Coronary artery (tissue), 2 donors: ENCODE results near the gene OR4Q2.

Experiments
- DNase-seq: peaks from one replicate; pipeline ENCODE4 v3.0.0-alpha.2; 2017; ENCODE audit warnings: low spot score
- H3K27ac ChIP-seq, 2 donors: fragments of 200-600 bp; sonication (generic); one replicate each; pipeline ENCODE4 v1.5.1; 2016 to 2019
- H3K4me3 ChIP-seq: fragments of 200-600 bp; sonication (generic); 2 replicates; pipeline ENCODE4 v1.5.1; 2016; ENCODE audit warnings: mild to moderate bottlenecking, moderate library complexity
- CTCF ChIP-seq: fragments of 200-600 bp; sonication (generic); IDR thresholded peaks from one replicate; pipeline ENCODE4 v1.5.1; 2019; ENCODE audit warnings: antibody characterized with exemption

Gene OR4Q2

GRCh38 chr14:20019257-20019865 lies 17.4 kb downstream of the OR4Q2 start, which contains the start of gene OR4K14:
Gene OR4K14, minus strand, starts transcription at chr14:20019307. Its CDS starts 4,114 bp downstream, at chr14:20015193.
- Histone ChIP-seq H3K4me3 (no peak within 1 kb of the TSS), H3K27ac (no peak within 1 kb of the TSS)
- no peak for TF ChIP-seq CTCF
- DNase-seq: no peak

DNA sequence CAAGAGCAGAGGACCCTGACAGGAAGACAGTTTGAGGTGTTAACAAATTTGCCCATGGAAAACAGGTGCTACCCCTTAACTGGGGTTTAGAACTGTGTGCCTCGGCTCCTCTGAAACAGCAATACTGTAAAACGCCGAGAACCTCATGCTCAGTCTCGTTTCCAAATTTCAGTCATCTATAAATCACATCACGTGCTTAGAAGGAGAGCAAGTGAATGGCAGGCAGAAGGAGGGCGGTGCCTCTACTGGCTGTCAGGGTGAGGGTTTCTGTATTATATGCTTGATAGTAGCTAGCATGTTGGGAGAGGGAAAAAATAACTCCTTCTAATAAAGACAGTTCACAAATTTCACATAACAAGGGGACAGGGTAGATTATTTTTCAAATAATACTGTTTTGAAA lies 29.1 kb downstream of the OR4Q2 start:
- Histone ChIP-seq H3K27ac (no peak overlapping the region), H3K4me3 (no peak overlapping the region)
- no peak for DNase-seq
- no peak for TF ChIP-seq CTCF

GRCh38 chr14:20035449-20035848 lies 33.5 kb downstream of the OR4Q2 start:
- no peak for TF ChIP-seq CTCF
- DNase-seq: no peak
- Histone ChIP-seq H3K4me3 (no peak overlapping the region), H3K27ac (no peak overlapping the region)

- no peak within 1 kb of the TSS for H3K4me3 ChIP-seq
- no peak within 1 kb of the TSS for H3K27ac ChIP-seq
- no peak for DNase-seq
- TF ChIP-seq CTCF: no peak
Observed at GRCh38 chr14:20035938-20036337, 34.0 kb downstream of the OR4Q2 start, which contains the start of gene OR4K13. Gene OR4K13, minus strand, starts transcription at chr14:20036038. Its CDS starts 1,280 bp downstream, at chr14:20034758.

GRCh38 chr14:20044243-20044642 lies 42.3 kb downstream of the OR4Q2 start:
- no peak for DNase-seq
- TF ChIP-seq CTCF: no peak
- no peak overlapping the region for H3K4me3 ChIP-seq
- no peak overlapping the region for H3K27ac ChIP-seq

- Histone ChIP-seq H3K4me3 (no peak overlapping the region), H3K27ac (no peak overlapping the region)
- no peak for DNase-seq
- no peak for TF ChIP-seq CTCF
Observed at GRCh38 chr14:20048202-20048601, 46.2 kb downstream of the OR4Q2 start.
